ENCODE data around the gene DNAH14.

Gene DNAH14

GRCh38 chr1:225389843-225390242 lies 460.4 kb downstream of the DNAH14 start:
- Histone ChIP-seq H3K4me1 (ENCODE audit: control insufficient read depth, insufficient read depth, low read length) (no peaks in the 10 kb centered on the region), H3K27me3 (ENCODE audit: control insufficient read depth, insufficient read depth, low read length) (no peaks in the 10 kb centered on the region), H3K4me3 (ENCODE audit: low read depth, low read length) (no peak overlapping the region), H3K9me3 (ENCODE audit: control insufficient read depth, insufficient read depth, low read length) (no peaks in the 10 kb centered on the region), H3K27ac (ENCODE audit: low read depth, low read length) (no peak overlapping the region), H3K36me3 (ENCODE audit: control insufficient read depth, insufficient read depth, low read length) (no peaks in the 10 kb centered on the region), H3K9ac (ENCODE audit: low read depth, low read length) (no peak overlapping the region)

- no peak overlapping the region for H3K9ac ChIP-seq (ENCODE audit: low read depth, low read length)
- H3K4me1 ChIP-seq (ENCODE audit: control insufficient read depth, insufficient read depth, low read length): no peaks in the 10 kb centered on the region
- no peak overlapping the region for H3K4me3 ChIP-seq (ENCODE audit: low read depth, low read length)
- no peaks in the 10 kb centered on the region for H3K27me3 ChIP-seq (ENCODE audit: control insufficient read depth, insufficient read depth, low read length)
- no peak overlapping the region for H3K27ac ChIP-seq (ENCODE audit: low read depth, low read length)
- H3K36me3 ChIP-seq (ENCODE audit: control insufficient read depth, insufficient read depth, low read length): peaks cover 11% of the 10 kb centered on the region
- no peaks in the 10 kb centered on the region for H3K9me3 ChIP-seq (ENCODE audit: control insufficient read depth, insufficient read depth, low read length)
These were observed 466.9 kb downstream of the DNAH14 start for GRCh38 chr1:225396357-225396756.

- Histone ChIP-seq H3K27me3 (ENCODE audit: control insufficient read depth, insufficient read depth, low read length) (no peaks in the 10 kb centered on the region), H3K36me3 (ENCODE audit: control insufficient read depth, insufficient read depth, low read length) (peaks cover 53% of the 10 kb centered on the region), H3K4me3 (ENCODE audit: low read depth, low read length) (no peak overlapping the region)
These were observed 471.5 kb downstream of the DNAH14 start for GRCh38 chr1:225400968-225401367.

DNA sequence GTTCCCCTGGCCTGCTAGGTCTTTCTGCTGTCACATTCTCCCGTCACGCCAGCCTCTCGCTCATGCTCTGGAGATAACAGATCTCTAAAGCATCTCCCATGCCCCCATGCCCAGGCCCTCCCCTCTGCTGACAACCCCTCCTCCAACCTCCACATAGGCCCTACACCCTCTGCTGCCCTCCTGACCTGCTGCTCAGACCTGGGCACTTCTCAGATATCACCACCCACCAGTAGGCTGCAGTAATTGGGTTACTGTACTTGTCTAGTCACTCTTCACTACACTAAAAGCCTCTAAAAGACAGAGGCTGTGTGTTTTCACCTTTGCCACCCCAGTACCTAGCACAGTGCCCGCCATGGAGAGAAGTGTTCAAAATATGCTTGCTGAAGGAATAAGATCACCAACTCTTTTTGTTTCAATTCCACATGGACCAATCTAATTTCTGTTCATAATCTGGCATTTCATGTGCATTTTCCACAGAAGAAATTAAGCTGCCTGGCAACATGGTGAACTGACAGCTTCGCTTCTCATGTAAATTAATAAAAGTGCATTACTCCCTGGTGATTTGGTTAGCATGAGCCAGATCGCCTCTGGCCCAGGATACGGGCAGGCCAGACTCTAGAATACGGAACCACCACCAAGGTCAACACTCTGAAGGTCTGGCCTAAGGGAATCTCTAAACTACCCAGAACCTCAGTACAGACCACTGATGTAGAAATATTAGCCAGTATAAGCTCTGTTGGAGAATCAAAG lies 477.7 kb downstream of the DNAH14 start:
- H3K36me3 ChIP-seq (ENCODE audit: control insufficient read depth, insufficient read depth, low read length): peaks cover 65% of the 10 kb centered on the region

More at GRCh38 chr1:225400968-225401367, 471.5 kb downstream of the DNAH14 start:
- no peaks in the 10 kb centered on the region for H3K4me1 ChIP-seq (ENCODE audit: control insufficient read depth, insufficient read depth, low read length)
- no peak overlapping the region for H3K9ac ChIP-seq (ENCODE audit: low read depth, low read length)
- no peak overlapping the region for H3K27ac ChIP-seq (ENCODE audit: low read depth, low read length)
- H3K9me3 ChIP-seq (ENCODE audit: control insufficient read depth, insufficient read depth, low read length): no peaks in the 10 kb centered on the region

DNA sequence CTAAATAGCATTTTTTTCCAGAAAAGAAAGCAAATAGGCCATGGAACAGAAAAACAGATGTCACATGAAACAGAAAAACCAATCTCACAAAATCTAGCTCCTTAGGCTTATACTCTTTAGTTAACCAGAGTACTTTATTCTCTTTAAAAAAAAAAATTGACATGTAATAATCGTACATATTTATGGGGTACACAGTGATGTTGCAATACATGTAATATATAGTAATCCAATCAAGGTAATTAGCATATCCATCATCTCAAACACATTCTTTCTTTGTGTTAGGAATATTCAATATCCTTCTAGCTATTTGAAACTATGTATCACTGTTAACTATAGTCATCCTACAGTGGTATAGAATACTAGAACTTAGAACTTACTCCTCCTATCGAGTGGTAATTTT lies 478.3 kb downstream of the DNAH14 start:
- H3K4me1 ChIP-seq (ENCODE audit: control insufficient read depth, insufficient read depth, low read length): peaks cover 11% of the 10 kb centered on the region
- no peak overlapping the region for H3K27ac ChIP-seq (ENCODE audit: low read depth, low read length)
- H3K9ac ChIP-seq (ENCODE audit: low read depth, low read length): no peak overlapping the region
- H3K36me3 ChIP-seq (ENCODE audit: control insufficient read depth, insufficient read depth, low read length): peaks cover 65% of the 10 kb centered on the region
- H3K4me3 ChIP-seq (ENCODE audit: low read depth, low read length): no peak overlapping the region
- no peaks in the 10 kb centered on the region for H3K27me3 ChIP-seq (ENCODE audit: control insufficient read depth, insufficient read depth, low read length)
- H3K9me3 ChIP-seq (ENCODE audit: control insufficient read depth, insufficient read depth, low read length): no peaks in the 10 kb centered on the region

More for the DNA sequence above, 477.7 kb downstream of the DNAH14 start:
- Histone ChIP-seq H3K27ac (ENCODE audit: low read depth, low read length) (no peak overlapping the region), H3K9ac (ENCODE audit: low read depth, low read length) (no peak overlapping the region), H3K27me3 (ENCODE audit: control insufficient read depth, insufficient read depth, low read length) (no peaks in the 10 kb centered on the region), H3K4me1 (ENCODE audit: control insufficient read depth, insufficient read depth, low read length) (peaks cover 11% of the 10 kb centered on the region), H3K4me3 (ENCODE audit: low read depth, low read length) (no peak overlapping the region), H3K9me3 (ENCODE audit: control insufficient read depth, insufficient read depth, low read length) (no peaks in the 10 kb centered on the region)

- Histone ChIP-seq H3K9ac (ENCODE audit: low read depth, low read length) (no peak overlapping the region), H3K27ac (ENCODE audit: low read depth, low read length) (no peak overlapping the region), H3K9me3 (ENCODE audit: control insufficient read depth, insufficient read depth, low read length) (no peaks in the 10 kb centered on the region), H3K4me1 (ENCODE audit: control insufficient read depth, insufficient read depth, low read length) (peaks cover 11% of the 10 kb centered on the region), H3K27me3 (ENCODE audit: control insufficient read depth, insufficient read depth, low read length) (no peaks in the 10 kb centered on the region), H3K4me3 (ENCODE audit: low read depth, low read length) (no peak overlapping the region), H3K36me3 (ENCODE audit: control insufficient read depth, insufficient read depth, low read length) (peaks cover 65% of the 10 kb centered on the region)
These were observed 478.8 kb downstream of the DNAH14 start for GRCh38 chr1:225408249-225408648.

- Histone ChIP-seq H3K9ac (ENCODE audit: low read depth, low read length) (no peak overlapping the region), H3K27ac (ENCODE audit: low read depth, low read length) (no peak overlapping the region), H3K4me3 (ENCODE audit: low read depth, low read length) (no peak overlapping the region), H3K36me3 (ENCODE audit: control insufficient read depth, insufficient read depth, low read length) (peaks cover 66% of the 10 kb centered on the region), H3K4me1 (ENCODE audit: control insufficient read depth, insufficient read depth, low read length) (peaks cover 11% of the 10 kb centered on the region), H3K27me3 (ENCODE audit: control insufficient read depth, insufficient read depth, low read length) (no peaks in the 10 kb centered on the region), H3K9me3 (ENCODE audit: control insufficient read depth, insufficient read depth, low read length) (no peaks in the 10 kb centered on the region)
These were observed 479.6 kb downstream of the DNAH14 start for GRCh38 chr1:225409051-225409450.

DNA sequence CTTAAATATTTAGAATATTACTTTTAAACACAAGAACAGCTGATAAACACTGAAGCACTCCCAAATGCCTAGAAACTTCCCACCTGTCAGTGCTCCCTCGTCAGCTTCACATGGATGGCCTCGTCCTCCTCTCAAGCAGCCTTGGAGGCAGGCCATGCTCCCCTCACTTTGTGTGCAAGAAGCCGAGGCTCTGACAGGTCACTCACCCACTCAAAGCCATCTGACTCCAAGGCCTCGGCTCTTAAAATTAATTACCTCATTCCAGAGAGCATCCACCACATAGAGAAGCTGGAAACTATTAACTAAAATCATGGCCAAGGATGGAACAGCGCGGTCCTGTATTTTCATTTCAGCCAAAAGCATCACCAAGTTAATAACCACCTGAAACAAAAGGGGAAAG lies 480.6 kb downstream of the DNAH14 start:
- Histone ChIP-seq H3K9ac (ENCODE audit: low read depth, low read length) (no peak overlapping the region), H3K27ac (ENCODE audit: low read depth, low read length) (no peak overlapping the region), H3K9me3 (ENCODE audit: control insufficient read depth, insufficient read depth, low read length) (no peaks in the 10 kb centered on the region), H3K4me3 (ENCODE audit: low read depth, low read length) (no peak overlapping the region), H3K4me1 (ENCODE audit: control insufficient read depth, insufficient read depth, low read length) (peaks cover 11% of the 10 kb centered on the region), H3K27me3 (ENCODE audit: control insufficient read depth, insufficient read depth, low read length) (no peaks in the 10 kb centered on the region), H3K36me3 (ENCODE audit: control insufficient read depth, insufficient read depth, low read length) (peaks cover 66% of the 10 kb centered on the region)

GRCh38 chr1:225412321-225412720 lies 482.8 kb downstream of the DNAH14 start:
- peaks cover 70% of the 10 kb centered on the region for H3K36me3 ChIP-seq (ENCODE audit: control insufficient read depth, insufficient read depth, low read length)
- H3K9ac ChIP-seq (ENCODE audit: low read depth, low read length): no peak overlapping the region
- H3K4me3 ChIP-seq (ENCODE audit: low read depth, low read length): no peak overlapping the region
- no peaks in the 10 kb centered on the region for H3K9me3 ChIP-seq (ENCODE audit: control insufficient read depth, insufficient read depth, low read length)
- no peak overlapping the region for H3K27ac ChIP-seq (ENCODE audit: low read depth, low read length)
- H3K4me1 ChIP-seq (ENCODE audit: control insufficient read depth, insufficient read depth, low read length): peaks cover 11% of the 10 kb centered on the region
- no peaks in the 10 kb centered on the region for H3K27me3 ChIP-seq (ENCODE audit: control insufficient read depth, insufficient read depth, low read length)

GRCh38 chr1:225412803-225413351 lies 483.4 kb downstream of the DNAH14 start:
- Histone ChIP-seq H3K4me3 (ENCODE audit: low read depth, low read length) (no peak overlapping the region), H3K4me1 (ENCODE audit: control insufficient read depth, insufficient read depth, low read length) (peaks cover 11% of the 10 kb centered on the region), H3K27ac (ENCODE audit: low read depth, low read length) (no peak overlapping the region), H3K9ac (ENCODE audit: low read depth, low read length) (no peak overlapping the region), H3K9me3 (ENCODE audit: control insufficient read depth, insufficient read depth, low read length) (no peaks in the 10 kb centered on the region), H3K36me3 (ENCODE audit: control insufficient read depth, insufficient read depth, low read length) (peaks cover 76% of the 10 kb centered on the region), H3K27me3 (ENCODE audit: control insufficient read depth, insufficient read depth, low read length) (no peaks in the 10 kb centered on the region)

DNA sequence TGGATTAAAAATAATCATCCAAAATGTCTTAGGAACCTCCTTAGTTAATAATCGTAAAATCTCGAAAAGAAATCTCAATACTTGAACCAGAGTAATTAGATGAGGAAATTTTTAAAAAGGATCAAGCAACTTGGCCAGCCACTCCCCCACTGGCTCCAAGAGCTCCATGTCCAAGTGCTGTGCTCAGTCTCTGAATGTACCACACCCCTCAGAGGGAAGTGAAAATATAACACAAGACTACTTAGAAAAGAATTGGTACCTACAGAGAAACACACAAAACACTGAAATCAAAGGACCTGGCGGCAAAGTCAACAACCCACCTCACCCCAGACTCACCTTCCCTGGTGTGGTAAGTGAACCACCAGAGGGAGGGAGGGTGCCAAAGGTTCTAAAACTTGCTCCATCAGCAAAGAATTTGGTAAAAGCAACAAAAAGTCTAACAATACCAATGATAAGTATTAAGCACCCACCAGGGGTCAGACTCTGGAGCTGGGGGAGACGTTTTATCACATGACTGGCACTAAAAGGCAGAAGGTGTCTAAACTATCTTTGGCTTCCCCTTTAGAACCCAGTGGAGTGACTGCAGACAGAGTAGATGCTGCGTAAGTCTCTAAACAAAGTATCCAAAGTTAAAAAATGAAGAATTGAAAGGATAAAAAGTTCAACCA lies 484.4 kb downstream of the DNAH14 start:
- Histone ChIP-seq H3K9ac (ENCODE audit: low read depth, low read length) (no peak overlapping the region), H3K4me1 (ENCODE audit: control insufficient read depth, insufficient read depth, low read length) (peaks cover 4% of the 10 kb centered on the region), H3K9me3 (ENCODE audit: control insufficient read depth, insufficient read depth, low read length) (no peaks in the 10 kb centered on the region), H3K36me3 (ENCODE audit: control insufficient read depth, insufficient read depth, low read length) (peaks cover 85% of the 10 kb centered on the region), H3K27me3 (ENCODE audit: control insufficient read depth, insufficient read depth, low read length) (no peaks in the 10 kb centered on the region), H3K4me3 (ENCODE audit: low read depth, low read length) (no peak overlapping the region), H3K27ac (ENCODE audit: low read depth, low read length) (no peak overlapping the region)

All from HUES48 (cell line).